Measurements from ENCODE around the gene DVL3. TPM values are rescaled to one million over a fixed set of nuclear protein-coding genes. Genes with fewer than 3 reads are reported as not detected.

DVL3 gene
- total and polyA plus RNA-seq, 10 of the 15 experiments (the other 5 are each of a cell fraction or from before 2014, with no cell fraction given) = 2.2 to 39.7 (median 14.5) TPM

DNA sequence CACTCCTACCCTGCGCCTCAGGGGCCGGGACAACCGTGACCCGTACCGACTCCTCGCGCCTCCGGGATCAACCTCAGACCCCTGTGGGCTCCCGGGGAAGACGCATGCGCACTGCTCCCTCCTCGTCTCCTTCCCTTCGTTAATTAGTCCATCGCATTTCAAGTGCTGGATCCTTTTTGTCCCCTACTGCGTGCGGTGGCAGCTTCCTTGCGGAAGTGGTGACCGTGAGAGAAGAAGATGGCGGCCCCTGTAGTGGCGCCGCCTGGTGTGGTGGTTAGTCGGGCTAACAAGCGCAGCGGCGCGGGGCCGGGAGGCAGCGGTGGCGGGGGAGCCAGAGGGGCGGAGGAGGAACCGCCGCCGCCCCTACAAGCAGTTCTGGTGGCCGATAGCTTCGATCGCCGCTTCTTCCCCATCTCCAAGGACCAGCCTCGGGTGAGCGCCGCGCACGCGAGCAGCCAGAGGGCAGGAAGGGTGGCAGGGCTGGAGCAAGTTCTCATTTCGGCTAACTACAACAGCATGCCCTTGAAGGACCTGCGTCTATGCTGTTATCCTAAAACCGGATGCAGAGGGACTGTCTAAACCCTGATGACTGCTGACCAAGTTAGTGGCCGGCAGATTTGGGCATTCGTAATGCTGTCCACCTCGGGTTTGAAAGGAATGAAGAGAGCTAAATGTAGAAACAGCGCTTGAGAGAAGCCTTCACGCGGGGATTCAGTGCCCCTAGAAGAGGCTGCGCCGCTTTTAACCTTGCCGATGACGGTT is 19.8 kb upstream of the DVL3 start, which contains the start of gene EIF2B5 (continued):
- TF ChIP-seq CTCF (IDR thresholded peaks at IDR 0.05 in 2 of 3, conservative IDR thresholded peaks at IDR 0.05 in 1 of 3; ENCODE audit: control insufficient read depth in 2 of 3, extremely low read depth in 1 of 3, insufficient read depth in 1 of 3, low read depth in 3 of 3, low read length in 3 of 3) (peak; percentile 25 to 36 (median 35); a peak in 4 of 6 replicates), EP300 (IDR thresholded peaks at IDR 0.05; ENCODE audit: borderline replicate concordance in 1 of 2, control insufficient read depth in 1 of 2, low read depth in 2 of 2, low read length in 2 of 2) (no peak), SREBF1 (IDR thresholded peaks at IDR 0.05; ENCODE audit: low read length) (peak; percentile 30; the same call in 1 of the 2 replicates), TBL1XR1 (IDR thresholded peaks at IDR 0.05; ENCODE audit: low read depth, low read length) (0 out of 2 replicates have a peak, but pooled peaks have one; percentile 36), ZZZ3 (IDR thresholded peaks at IDR 0.05; ENCODE audit: control insufficient read depth, insufficient read length, low read depth) (no peak), CBX5 (IDR thresholded peaks at IDR 0.05; ENCODE audit: low read depth) (no peak), MEF2A (IDR thresholded peaks at IDR 0.05; ENCODE audit: insufficient read depth, low read depth, low read length) (peak; percentile 62; the same call in 1 of the 2 replicates), E2F4 (IDR thresholded peaks at IDR 0.05; ENCODE audit: low read depth, low read length) (peak; percentile 45; the same call in 1 of the 2 replicates), ASH2L (IDR thresholded peaks at IDR 0.05; ENCODE audit: borderline replicate concordance, low read depth) (0 out of 2 replicates have a peak, but pooled peaks have one; percentile 76), NBN (IDR thresholded peaks at IDR 0.05) (peak; percentile 71), RAD21 (IDR thresholded peaks at IDR 0.05; ENCODE audit: insufficient read depth, low read depth, low read length) (no peak), STAT3 (IDR thresholded peaks at IDR 0.05; ENCODE audit: low read depth, low read length) (0 out of 2 replicates have a peak, but pooled peaks have one; percentile 70), POLR2AphosphoS5 (IDR thresholded peaks at IDR 0.05; ENCODE audit: low read length) (peak; percentile 91), NFXL1 (IDR thresholded peaks at IDR 0.05; ENCODE audit: borderline replicate concordance) (no peak), USF1 (IDR thresholded peaks at IDR 0.05; ENCODE audit: borderline replicate concordance, extremely low read length, insufficient read depth, low read depth, low read length) (no peak), LARP7 (IDR thresholded peaks at IDR 0.05) (peak; percentile 82; the same call in 1 of the 2 replicates), SRF (IDR thresholded peaks at IDR 0.05; ENCODE audit: low read depth in 2 of 2, low read length in 2 of 2) (0 out of 4 replicates have a peak, but pooled peaks of 1 of the 2 experiments have one; percentile 48), MLLT1 (IDR thresholded peaks at IDR 0.05) (peak; percentile 62; the same call in 1 of the 2 replicates), TAF1 (IDR thresholded peaks at IDR 0.05; ENCODE audit: borderline replicate concordance, low read depth, low read length) (peak; percentile 94)
- TF ChIP-seq, protein P1, sequence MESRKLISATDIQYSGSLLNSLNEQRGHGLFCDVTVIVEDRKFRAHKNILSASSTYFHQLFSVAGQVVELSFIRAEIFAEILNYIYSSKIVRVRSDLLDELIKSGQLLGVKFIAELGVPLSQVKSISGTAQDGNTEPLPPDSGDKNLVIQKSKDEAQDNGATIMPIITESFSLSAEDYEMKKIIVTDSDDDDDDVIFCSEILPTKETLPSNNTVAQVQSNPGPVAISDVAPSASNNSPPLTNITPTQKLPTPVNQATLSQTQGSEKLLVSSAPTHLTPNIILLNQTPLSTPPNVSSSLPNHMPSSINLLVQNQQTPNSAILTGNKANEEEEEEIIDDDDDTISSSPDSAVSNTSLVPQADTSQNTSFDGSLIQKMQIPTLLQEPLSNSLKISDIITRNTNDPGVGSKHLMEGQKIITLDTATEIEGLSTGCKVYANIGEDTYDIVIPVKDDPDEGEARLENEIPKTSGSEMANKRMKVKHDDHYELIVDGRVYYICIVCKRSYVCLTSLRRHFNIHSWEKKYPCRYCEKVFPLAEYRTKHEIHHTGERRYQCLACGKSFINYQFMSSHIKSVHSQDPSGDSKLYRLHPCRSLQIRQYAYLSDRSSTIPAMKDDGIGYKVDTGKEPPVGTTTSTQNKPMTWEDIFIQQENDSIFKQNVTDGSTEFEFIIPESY (IDR thresholded peaks at IDR 0.05) = no peak
